Upper lobe of left lung (tissue), 4 donors: Measurements from ENCODE around the gene TREH.

Experiments used
- EP300 ChIP-seq, 4 donors: sonication (generic); formaldehyde crosslinking; IDR thresholded peaks; one replicate each; pipeline ENCODE4 v1.5.1; 2017; ENCODE audit warnings: antibody characterized with exemption in 4 of 4, control low read depth in 2 of 4
- POLR2AphosphoS5 ChIP-seq, 2 donors: sonication (generic); formaldehyde crosslinking; IDR thresholded peaks; one replicate each; pipeline ENCODE4 v1.5.1; 2017; ENCODE audit warnings: antibody characterized with exemption in 2 of 2
- TF ChIP-seq, protein P1 (sequence below), 6 experiments: fragments of 450-650 bp in 4 of 6; fragments of 200-600 bp in 2 of 6; sonication (generic) in 2 of 6; IDR thresholded peaks; one replicate each; pipeline ENCODE4 v1.5.1; 2016 to 2019; ENCODE audit warnings: antibody characterized with exemption in 6 of 6

DNA sequence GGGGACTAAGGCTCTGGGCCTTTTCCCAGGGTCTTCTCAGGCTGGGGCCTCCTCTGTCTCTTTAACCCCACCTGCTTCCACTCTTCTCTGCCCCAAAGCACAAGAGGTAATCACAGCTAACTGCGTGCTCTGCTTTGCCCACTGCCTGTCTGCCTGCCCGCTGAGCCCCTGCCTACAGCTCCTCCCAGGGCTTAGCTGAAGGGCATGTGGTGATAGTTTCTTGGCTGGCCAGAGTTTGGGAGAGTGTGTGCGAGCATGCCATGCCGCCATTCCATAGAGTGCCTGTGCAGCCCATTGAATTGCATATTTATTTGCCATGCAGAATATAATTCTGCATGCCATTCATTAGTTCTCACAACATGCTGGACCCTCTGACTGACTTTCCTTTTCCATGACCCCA is 39.6 kb downstream of the TREH start:
- TF ChIP-seq POLR2AphosphoS5 (IDR thresholded peaks at IDR 0.05) (no peak), EP300 (IDR thresholded peaks at IDR 0.05) (no peak)
- TF ChIP-seq, protein P1, sequence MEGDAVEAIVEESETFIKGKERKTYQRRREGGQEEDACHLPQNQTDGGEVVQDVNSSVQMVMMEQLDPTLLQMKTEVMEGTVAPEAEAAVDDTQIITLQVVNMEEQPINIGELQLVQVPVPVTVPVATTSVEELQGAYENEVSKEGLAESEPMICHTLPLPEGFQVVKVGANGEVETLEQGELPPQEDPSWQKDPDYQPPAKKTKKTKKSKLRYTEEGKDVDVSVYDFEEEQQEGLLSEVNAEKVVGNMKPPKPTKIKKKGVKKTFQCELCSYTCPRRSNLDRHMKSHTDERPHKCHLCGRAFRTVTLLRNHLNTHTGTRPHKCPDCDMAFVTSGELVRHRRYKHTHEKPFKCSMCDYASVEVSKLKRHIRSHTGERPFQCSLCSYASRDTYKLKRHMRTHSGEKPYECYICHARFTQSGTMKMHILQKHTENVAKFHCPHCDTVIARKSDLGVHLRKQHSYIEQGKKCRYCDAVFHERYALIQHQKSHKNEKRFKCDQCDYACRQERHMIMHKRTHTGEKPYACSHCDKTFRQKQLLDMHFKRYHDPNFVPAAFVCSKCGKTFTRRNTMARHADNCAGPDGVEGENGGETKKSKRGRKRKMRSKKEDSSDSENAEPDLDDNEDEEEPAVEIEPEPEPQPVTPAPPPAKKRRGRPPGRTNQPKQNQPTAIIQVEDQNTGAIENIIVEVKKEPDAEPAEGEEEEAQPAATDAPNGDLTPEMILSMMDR (IDR thresholded peaks at IDR 0.05), result no peak
